Measurements from ENCODE around the gene IGFBP1. TPM values are rescaled to one million over a fixed set of nuclear protein-coding genes. Genes with fewer than 3 reads are reported as not detected.
A peak's percentile ranks its signal among the peaks of the same experiment; 100 is the strongest.
"Not testable (repeated sequence)": the region's sequence is repeated elsewhere in the genome, so short reads cannot be mapped to it uniquely, and the experiment has no call there.

The IGFBP1 gene
- total RNA-seq: not detected
- under 1 TPM in 2 of 6 donors, not detected in 4; 0.10 to 0.31 TPM for polyA plus RNA-seq (ENCODE audit: insufficient read length in 6 of 6)
- long read RNA-seq, donor 1: 0 reads
- long read RNA-seq, donor 2: 0 reads
- long read RNA-seq, donor 3: 0 reads
- long read RNA-seq, donor 4: 0 reads
- long read RNA-seq, donor 5: 0 reads
- long read RNA-seq, donor 6: 0 reads
- long read RNA-seq, donor 7: 0 reads
- long read RNA-seq, donor 8: 0 reads
- long read RNA-seq, donor 9: 0 reads
- long read RNA-seq, donor 10: 0 reads
- long read RNA-seq, donor 11, partial matches to known transcripts: 0 of 1 reads
- long read RNA-seq, donor 11, other reads (novel, unspliced or antisense): 0 of 1 reads
- long read RNA-seq, donor 12: 0 reads

- Histone ChIP-seq H3K9me3 (no peaks in the 10 kb centered on the region), H3K36me3 (no peaks in the 10 kb centered on the region), H3K4me1 (peaks cover 0 to 8% of the 10 kb centered on the region in 2 donors), H3K27me3 (peaks cover 18 to 73% of the 10 kb centered on the region in 2 donors), H3K27ac (no peak within 1 kb of the TSS), H3K4me3 (no peak within 1 kb of the TSS)
- TF ChIP-seq CTCF (IDR thresholded peaks at IDR 0.05): no peak
- ATAC-seq: peak; percentile 61
- intact Hi-C loops (cut with DNase I): no loop called here
- peak in 3 of 4 donors; percentile 11 to 71 (median 19) for DNase-seq
Measured at GRCh38 chr7:45888185-45888992, at the start of gene IGFBP1. TSS of gene IGFBP1 (plus strand) at chr7:45888488. CDS start at chr7:45888653, 165 bp downstream.

- H3K9me3 ChIP-seq; DNase-seq; ATAC-seq; H3K4me1 ChIP-seq; H3K36me3 ChIP-seq; H3K27me3 ChIP-seq; H3K4me3 ChIP-seq; H3K27ac ChIP-seq; intact Hi-C loops (cut with DNase I): not testable (repeated sequence)
Measured at GRCh38 chr7:45838852-45839251, 49.4 kb upstream of the IGFBP1 start.

- intact Hi-C loops (cut with DNase I): not testable (repeated sequence)
Measured at GRCh38 chr7:45841926-45842717, 46.2 kb upstream of the IGFBP1 start.

GRCh38 chr7:45846536-45846935 is 41.8 kb upstream of the IGFBP1 start:
- H3K4me3 ChIP-seq; H3K9me3 ChIP-seq; H3K4me1 ChIP-seq; H3K27ac ChIP-seq; DNase-seq; ATAC-seq; H3K36me3 ChIP-seq; intact Hi-C loops (cut with DNase I); H3K27me3 ChIP-seq: not testable (repeated sequence)

More at GRCh38 chr7:45841926-45842717, 46.2 kb upstream of the IGFBP1 start:
- not testable (repeated sequence) for H3K4me3 ChIP-seq, H3K27ac ChIP-seq, H3K36me3 ChIP-seq, H3K9me3 ChIP-seq, H3K27me3 ChIP-seq, DNase-seq, H3K4me1 ChIP-seq, ATAC-seq

- H3K36me3 ChIP-seq, ATAC-seq: not testable (repeated sequence)
Measured at GRCh38 chr7:45848734-45849133, 39.6 kb upstream of the IGFBP1 start.

GRCh38 chr7:45852984-45853383 is 35.3 kb upstream of the IGFBP1 start:
- H3K27me3 ChIP-seq; H3K36me3 ChIP-seq; H3K27ac ChIP-seq; intact Hi-C loops (cut with DNase I); H3K9me3 ChIP-seq; ATAC-seq; H3K4me1 ChIP-seq; DNase-seq; H3K4me3 ChIP-seq: not testable (repeated sequence)

More at GRCh38 chr7:45848734-45849133, 39.6 kb upstream of the IGFBP1 start:
- H3K27me3 ChIP-seq; H3K4me1 ChIP-seq; DNase-seq; intact Hi-C loops (cut with DNase I); H3K27ac ChIP-seq; H3K9me3 ChIP-seq; H3K4me3 ChIP-seq: not testable (repeated sequence)

GRCh38 chr7:45853491-45853890 is 34.8 kb upstream of the IGFBP1 start:
- H3K27me3 ChIP-seq; H3K9me3 ChIP-seq; H3K4me1 ChIP-seq; H3K36me3 ChIP-seq; ATAC-seq; H3K4me3 ChIP-seq; DNase-seq; intact Hi-C loops (cut with DNase I); H3K27ac ChIP-seq: not testable (repeated sequence)

- DNase-seq; H3K4me3 ChIP-seq; H3K4me1 ChIP-seq; ATAC-seq; H3K27ac ChIP-seq; H3K27me3 ChIP-seq; intact Hi-C loops (cut with DNase I); H3K9me3 ChIP-seq; H3K36me3 ChIP-seq: not testable (repeated sequence)
Measured at GRCh38 chr7:45855680-45856079, 32.6 kb upstream of the IGFBP1 start.

- intact Hi-C loops (cut with DNase I); H3K4me1 ChIP-seq; H3K36me3 ChIP-seq; H3K4me3 ChIP-seq; DNase-seq; H3K27ac ChIP-seq; H3K27me3 ChIP-seq; H3K9me3 ChIP-seq; ATAC-seq: not testable (repeated sequence)
Measured at GRCh38 chr7:45856888-45857287, 31.4 kb upstream of the IGFBP1 start.

Measured in left lung (tissue), 14 donors.